A549 (cell line): Measurements from ENCODE around the gene CTSF. TPM values are rescaled to one million over a fixed set of nuclear protein-coding genes. Genes with fewer than 3 reads are reported as not detected.

Experiments
- ATAC-seq, 2 experiments: fragments of 200-7000 bp in 1 of 2; fragments of >200 bp in 1 of 2; cut with Nextera tagmentation in 1 of 2; cut with Tn5 transposase in 1 of 2; 3 replicates each; pipeline versions ENCODE4 v1.8.0 to v1.9.1; 2018 to 2020; ENCODE audit warnings: mild to moderate bottlenecking in 1 of 2, moderate library complexity in 1 of 2
- CTCF ChIA-PET: fragments of 300-600 bp; sonication (Branson Sonifier 250); formaldehyde crosslinking; extraction: SDS; loops from one replicate; lab custom pipeline; 2021; ENCODE audit warnings: antibody characterized with exemption, inconsistent platforms; lab: Yijun Ruan, JAX
- POLR2A ChIA-PET: fragments of 350-600 bp; formaldehyde crosslinking; extraction: SDS; loops from one replicate; lab custom pipeline; 2021; ENCODE audit warnings: antibody characterized with exemption, inconsistent platforms; lab: Yijun Ruan, JAX
- DNase-seq, 2 experiments: peaks; one replicate each; pipeline versions ENCODE4 v3.0.0 to v3.0.0-alpha.2; 2011 to 2016; ENCODE audit warnings: low read depth in 1 of 2, low spot score in 1 of 2
- FAIRE-seq: peaks from 2 replicates; lab custom pipeline; 2011; peaks lifted over from hg19 to GRCh38; lab: Jason Lieb, UNC
- H3K27ac ChIP-seq, 2 experiments: fragments of >200 bp; sonication (Bioruptor Twin); formaldehyde crosslinking; 3 replicates each; pipeline ENCODE4 v1.5.1; 2016 to 2017
- H3K4me1 ChIP-seq: fragments of >200 bp; sonication (Bioruptor Twin); formaldehyde crosslinking; 3 replicates; pipeline ENCODE4 v1.6.1; 2016
- H3K4me2 ChIP-seq: fragments of >200 bp; sonication (Bioruptor Twin); formaldehyde crosslinking; 3 replicates; pipeline ENCODE4 v1.6.1; 2016
- H3K4me3 ChIP-seq: fragments of >200 bp; sonication (Bioruptor Twin); formaldehyde crosslinking; 3 replicates; pipeline ENCODE4 v1.5.1; 2016
- H3K9me3 ChIP-seq: fragments of >200 bp; sonication (Bioruptor Twin); formaldehyde crosslinking; 3 replicates; pipeline ENCODE4 v1.6.1; 2016
- BCL3 ChIP-seq: fragments of >200 bp; sonication (Bioruptor Twin); formaldehyde crosslinking; IDR thresholded peaks from 3 replicates; pipeline ENCODE4 v1.6.1; 2016
- CTCF ChIP-seq: fragments of >200 bp; sonication (Bioruptor Twin); formaldehyde crosslinking; IDR thresholded peaks from 3 replicates; pipeline ENCODE4 v1.5.1; 2016
- E2F6 ChIP-seq: IDR thresholded peaks from 2 replicates; pipeline ENCODE4 v1.6.1; 2012; ENCODE audit warnings: low read depth, borderline replicate concordance
- EHMT2 ChIP-seq: fragments of 200-600 bp; sonication (generic); IDR thresholded peaks from 2 replicates; pipeline ENCODE4 v1.6.1; 2016; ENCODE audit warnings: antibody characterized with exemption, low read depth, mild to moderate bottlenecking, moderate library complexity
- ELK1 ChIP-seq: fragments of 150-350 bp; IDR thresholded peaks from 2 replicates; pipeline ENCODE4 v1.6.1; 2014; ENCODE audit warnings: low read depth, mild to moderate bottlenecking, low read length
- EP300 ChIP-seq, 2 experiments: fragments of >200 bp; sonication (Bioruptor Twin); formaldehyde crosslinking; IDR thresholded peaks; 2 replicates in 1 of 2; 3 replicates in 1 of 2; pipeline ENCODE4 v1.6.1; 2016 to 2017
- ESRRA ChIP-seq: fragments of 150-350 bp; IDR thresholded peaks from 2 replicates; pipeline ENCODE4 v1.6.1; 2014; ENCODE audit warnings: mild to moderate bottlenecking, low read length, borderline replicate concordance
- HES2 ChIP-seq: fragments of >200 bp; sonication (Bioruptor Twin); formaldehyde crosslinking; IDR thresholded peaks from 2 replicates; pipeline ENCODE4 v1.6.1; 2016
- JUN ChIP-seq, 2 experiments: fragments of >200 bp; sonication (Bioruptor Twin); formaldehyde crosslinking; IDR thresholded peaks; 2 replicates in 1 of 2; 3 replicates in 1 of 2; pipeline ENCODE4 v1.6.1; 2016 to 2017
- MAX ChIP-seq: IDR thresholded peaks from 2 replicates; pipeline ENCODE4 v1.6.1; 2012
- NPAS2 ChIP-seq: fragments of 250-450 bp; sonication (Bioruptor Pico); IDR thresholded peaks from 2 replicates; pipeline ENCODE4 v1.8.0; 2022; ENCODE audit warnings: mild to moderate bottlenecking, moderate library complexity, borderline replicate concordance
- PHF8 ChIP-seq: fragments of 200-600 bp; sonication (generic); IDR thresholded peaks from 2 replicates; pipeline ENCODE4 v1.6.1; 2016; ENCODE audit warnings: low read depth, mild to moderate bottlenecking, antibody characterized with exemption, moderate library complexity, borderline replicate concordance
- POLR2A ChIP-seq: IDR thresholded peaks from 2 replicates; pipeline ENCODE4 v1.6.1; 2012; ENCODE audit warnings: mild to moderate bottlenecking, low read length
- RAD21 ChIP-seq, 2 experiments: fragments of >200 bp in 1 of 2; sonication (Bioruptor Twin) in 1 of 2; formaldehyde crosslinking in 1 of 2; IDR thresholded peaks in 1 of 2; conservative IDR thresholded peaks in 1 of 2; 2 replicates in 1 of 2; 3 replicates in 1 of 2; pipeline ENCODE4 v1.6.1; 2012 to 2018; ENCODE audit warnings: inconsistent platforms in 1 of 2
- SMC3 ChIP-seq: fragments of >200 bp; sonication (Bioruptor Twin); formaldehyde crosslinking; IDR thresholded peaks from 3 replicates; pipeline ENCODE4 v1.6.1; 2018; ENCODE audit warnings: inconsistent platforms
- TP53 ChIP-seq: fragments of 250-450 bp; sonication (Bioruptor Pico); IDR thresholded peaks from 2 replicates; pipeline ENCODE4 v1.5.0; 2021; ENCODE audit warnings: mild to moderate bottlenecking, moderate library complexity
- WGBS: methylation state at CpG from one replicate; pipeline ENCODE4 v1.1.6; 2017; ENCODE audit errors: missing lambda C conversion rate; 5-methylcytosine and 5-hydroxymethylcytosine counted together
- polyA plus RNA-seq, 4 experiments: library from polyadenylated mRNA; depleted of rRNA in 3 of 4; stranded (reverse); fragments of >200 nt; fragmentation: RNase III in 1 of 4; extraction: RNeasy Plus Mini Kit Qiagen cat#74134 plus additional on column Dnase treatment in 1 of 4; gene quantifications; 2 replicates in 3 of 4; 3 replicates in 1 of 4; pipeline ENCODE4 v1.2.3, GENCODE V29; 2011 to 2017

The CTSF gene
- polyA plus RNA-seq, 2 of the 4 experiments (the other 2 are of a cell fraction), result 19.2 to 29.8 TPM

- H3K9me3 ChIP-seq, result no peaks in the 10 kb centered on the region; the same call in 2 of the 3 replicates
- POLR2A ChIA-PET, result interaction anchor here (0.9 to 2.5 kb wide), 5 partner anchors 24 to 127 kb away, joined by 3 to 26 read pairs (median 6); partner anchors contain the start of genes DPP3, PELI3, RBM14 and RBM4
- ATAC-seq, result peak; percentile 16 to 56; a peak in 4 of 6 replicates
- peak overlapping the region; percentile 89 to 91 for H3K27ac ChIP-seq
- H3K4me1 ChIP-seq, result peaks cover 9% of the 10 kb centered on the region; the same call in 2 of the 3 replicates
- peak overlapping the region; percentile 80 for H3K4me2 ChIP-seq
- WGBS, result 11% methylated on average over 12 of the region's 12 CpGs
- FAIRE-seq, result no peak
- no peak for TF ChIP-seq HES2
- TF ChIP-seq E2F6, result no peak
- TF ChIP-seq PHF8, result peak; percentile 91; the same call in 1 of the 2 replicates
- TF ChIP-seq NPAS2 (CRISPR knock-in tag), result no peak
- peak in 1 of 2 experiments; percentile 1; a peak in 1 of 5 replicates for TF ChIP-seq JUN (IDR thresholded peaks at IDR 0.05)
- CTCF ChIA-PET, result interaction anchor here (1.0 to 9.5 kb wide), 18 partner anchors 13 to 174 kb away, joined by 3 to 89 read pairs (median 4); partner anchors contain the start of genes BBS1, CTSF and RBM4B
- no peak for DNase-seq
- peak overlapping the region; percentile 68 for H3K4me3 ChIP-seq
These were observed 24.9 kb upstream of the CTSF start for GRCh38 chr11:66593303-66593635.

- H3K4me1 ChIP-seq, result peaks cover 9% of the 10 kb centered on the region; the same call in 2 of the 3 replicates
- POLR2A ChIA-PET, result interaction anchor here (0.7 to 2.5 kb wide), 8 partner anchors 15 to 126 kb away, joined by 3 to 26 read pairs (median 4); partner anchors contain the start of genes DPP3, PELI3, RBM14 and RBM4
- TF ChIP-seq ESRRA (peak; percentile 91), ELK1 (no peak), MAX (peak; percentile 85), JUN (IDR thresholded peaks at IDR 0.05) (peak; percentile 42 to 69; a peak in 4 of 5 replicates), RAD21 (conservative IDR thresholded peaks at IDR 0.05 in 1 of 2, IDR thresholded peaks at IDR 0.05 in 1 of 2) (peak in 1 of 2 experiments; percentile 45; a peak in 3 of 5 replicates), EHMT2 (no peak), E2F6 (peak; percentile 84), POLR2A (peak; percentile 99), EP300 (IDR thresholded peaks at IDR 0.05) (no peak), TP53 (CRISPR knock-in tag) (no peak), CTCF (peak; percentile 68), SMC3 (peak; percentile 46), BCL3 (peak; percentile 85; the same call in 2 of the 3 replicates)
- TF ChIP-seq, all 56 proteins: peak for 9
- H3K4me2 ChIP-seq, result peak within 1 kb of the TSS; percentile 80
- WGBS, result 24% methylated on average over 54 of the region's 68 CpGs
- FAIRE-seq (no peak), ATAC-seq (peak; percentile 98), DNase-seq (peak; percentile 96 to 100)
- no peaks in the 10 kb centered on the region; the same call in 2 of the 3 replicates for H3K9me3 ChIP-seq
- peak within 1 kb of the TSS; percentile 89 to 91 for H3K27ac ChIP-seq
- CTCF ChIA-PET, result interaction anchor here (0.5 to 9.5 kb wide), 30 partner anchors 8 to 175 kb away, joined by 3 to 89 read pairs (median 4); partner anchors contain the start of genes ACTN3, BBS1, CTSF and RBM14
- H3K4me3 ChIP-seq, result peak within 1 kb of the TSS; percentile 68
These were observed 24.3 kb upstream of the CTSF start, which contains the start of the genes CCDC87 and CCS for GRCh38 chr11:66592457-66593302. Gene CCDC87, minus strand, starts transcription at chr11:66593063. Its CDS starts 48 bp downstream, at chr11:66593015. Gene CCS, plus strand, starts transcription at chr11:66593185. Its CDS starts 77 bp downstream, at chr11:66593262.
